Suppressor macrophage (primary cell): ENCODE data around the gene ROM1.

Source experiments
- DNase-seq, 4 experiments: peaks; one replicate each; pipeline ENCODE4 v3.0.0-alpha.2; 2020 to 2022

The ROM1 gene

DNA sequence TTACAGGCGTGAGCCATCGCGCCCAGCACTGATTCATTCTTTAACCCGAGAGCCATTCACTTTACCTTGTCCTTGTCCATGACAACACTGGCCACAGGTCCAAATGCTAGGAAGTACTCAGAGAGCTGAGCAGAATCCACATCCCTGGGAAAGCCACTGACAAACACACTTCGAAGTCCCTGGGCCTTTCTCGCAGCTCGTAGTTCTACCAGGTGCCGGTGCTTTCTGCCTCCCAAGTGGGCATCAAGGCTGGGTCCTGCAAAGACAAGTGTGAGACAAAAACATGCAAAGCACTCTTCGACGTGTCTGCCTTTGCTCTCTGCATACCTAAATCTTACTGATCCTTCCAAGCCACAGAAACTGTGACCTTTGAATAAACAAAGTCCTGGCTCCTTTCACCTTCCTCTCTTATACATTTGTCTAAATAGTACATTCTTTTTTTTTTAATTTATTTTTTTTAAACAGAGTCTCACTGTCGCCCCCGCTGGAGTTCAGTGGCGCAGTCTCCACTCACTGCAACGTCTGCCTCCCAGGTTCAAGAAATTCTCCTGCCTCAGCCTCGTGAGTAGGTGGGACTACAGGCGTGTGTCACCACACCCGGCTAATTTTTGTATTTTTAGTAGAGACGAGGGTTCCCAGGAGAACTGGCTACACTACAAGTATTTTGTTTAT is 24.0 kb upstream of the ROM1 start:
- DNase-seq = peak in 3 of 4 experiments; percentile 26 to 33 (median 30)

DNA sequence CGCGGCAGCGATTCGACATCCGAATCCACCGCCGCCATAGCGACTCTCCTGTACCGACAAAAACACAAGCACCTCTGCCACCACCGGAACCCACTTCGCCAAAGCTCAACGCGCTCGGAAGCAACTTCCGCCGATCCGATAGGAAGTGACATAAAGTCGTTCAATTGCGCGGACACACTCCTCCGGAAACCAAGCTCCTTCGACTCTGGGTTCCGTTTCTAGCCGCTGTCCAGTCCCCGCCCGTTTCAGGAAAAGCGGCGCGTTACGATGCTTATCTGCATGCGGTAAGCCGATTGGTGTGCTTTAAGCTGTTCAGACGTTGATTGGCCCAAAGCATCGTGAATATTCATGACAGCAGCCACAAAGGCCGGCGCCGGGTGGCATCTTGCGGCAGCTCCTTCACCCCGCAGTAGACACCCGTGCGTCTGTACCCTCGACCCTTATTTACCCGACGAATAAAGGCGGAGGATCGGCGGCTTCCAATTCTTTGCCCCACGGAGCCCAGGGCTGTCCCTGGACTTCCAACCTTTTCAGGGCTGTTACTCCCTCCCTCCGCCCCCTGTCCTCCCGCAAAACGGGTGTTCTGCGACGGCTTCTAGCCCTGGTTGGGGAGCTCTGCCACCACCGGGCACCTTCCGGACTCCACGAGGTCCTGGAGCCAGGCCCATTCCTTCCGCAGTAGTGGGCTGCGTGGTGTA is 21.5 kb upstream of the ROM1 start, which contains the start of gene TUT1:
Gene TUT1 (minus strand): TSS at position 76 of the 698 bp plus-strand sequence. CDS start 38 bp downstream, at position 38.
- DNase-seq = peak; percentile 98 to 99 (median 98)

GRCh38 chr11:62592146-62592815 is 20.8 kb upstream of the ROM1 start:
- peak in 2 of 4 experiments; percentile 22 to 36 for DNase-seq

DNA sequence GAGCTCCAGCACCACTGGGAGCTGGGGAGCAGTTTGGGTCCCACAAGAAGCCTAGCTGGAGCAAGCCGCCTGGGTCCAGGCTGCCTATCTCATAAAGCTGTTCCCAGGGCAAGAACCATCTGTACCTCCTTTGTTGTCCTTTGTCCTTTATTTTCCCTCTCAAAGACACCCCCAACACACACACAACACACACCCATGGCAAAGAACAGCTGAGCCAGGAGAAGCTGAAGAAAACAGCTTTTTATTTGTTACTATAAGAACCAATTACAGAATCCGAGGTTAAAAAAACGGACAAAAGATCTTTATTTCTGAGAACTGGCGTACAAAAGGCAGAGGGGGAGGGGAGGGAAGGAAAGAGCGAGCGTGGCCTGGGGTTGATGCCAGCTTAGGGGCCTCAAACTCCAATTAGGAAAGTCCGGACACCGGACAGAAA is 20.1 kb upstream of the ROM1 start:
- no peak for DNase-seq

- peak; percentile 89 to 95 (median 92) for DNase-seq
Measured at GRCh38 chr11:62593434-62594044, 19.5 kb upstream of the ROM1 start.

DNA sequence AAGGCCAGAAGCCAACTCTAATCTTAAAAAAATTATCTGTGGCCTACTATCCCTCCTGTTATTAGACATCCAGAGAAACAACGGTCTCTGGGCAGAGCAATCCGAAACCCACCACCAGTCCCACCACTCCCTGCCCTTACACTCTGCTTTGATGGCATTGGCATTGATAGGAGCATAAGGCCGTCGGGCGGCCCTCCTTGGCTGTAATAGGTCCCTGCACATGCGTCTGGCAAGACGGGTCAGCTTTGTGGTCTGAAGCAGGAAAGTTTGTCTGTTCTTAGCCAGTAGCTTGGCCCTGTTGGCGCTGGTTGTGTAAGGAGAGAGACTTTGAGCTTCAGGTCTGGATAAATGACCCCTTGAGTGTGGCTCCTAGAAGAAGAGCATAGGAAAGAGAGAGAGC is 17.9 kb upstream of the ROM1 start:
- no peak for DNase-seq

DNA sequence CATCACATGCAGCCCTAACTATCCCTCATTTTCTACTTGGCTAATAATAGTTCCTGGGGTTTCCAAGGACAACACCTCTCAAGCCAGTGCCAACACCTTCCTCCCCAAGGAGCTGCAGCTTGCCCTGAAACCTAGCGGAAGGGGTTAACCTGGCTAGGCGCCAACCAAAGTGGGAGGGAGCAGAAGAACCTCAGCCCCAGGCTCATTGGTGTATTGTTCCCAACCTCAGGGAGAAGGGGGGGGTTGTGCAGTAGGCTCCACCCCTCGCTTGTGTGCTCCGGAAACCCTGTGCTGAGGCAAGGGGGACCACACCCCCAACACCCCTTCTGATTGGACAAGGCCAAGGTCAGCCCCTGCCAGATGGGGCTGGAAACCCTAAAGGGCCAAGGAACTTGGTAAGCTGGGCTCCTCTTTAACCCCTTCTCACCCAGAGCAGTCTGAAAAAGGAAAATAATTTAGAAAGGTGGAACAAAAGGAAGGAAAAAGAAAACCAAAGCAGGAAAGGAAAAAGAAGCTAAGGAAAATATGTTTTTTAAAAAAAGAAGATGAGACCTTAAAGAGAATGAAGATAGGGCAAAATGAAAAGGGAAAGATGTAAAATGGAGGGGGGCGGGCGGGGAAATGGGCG is 13.9 kb upstream of the ROM1 start:
- peak; percentile 93 to 98 (median 96) for DNase-seq

DNA sequence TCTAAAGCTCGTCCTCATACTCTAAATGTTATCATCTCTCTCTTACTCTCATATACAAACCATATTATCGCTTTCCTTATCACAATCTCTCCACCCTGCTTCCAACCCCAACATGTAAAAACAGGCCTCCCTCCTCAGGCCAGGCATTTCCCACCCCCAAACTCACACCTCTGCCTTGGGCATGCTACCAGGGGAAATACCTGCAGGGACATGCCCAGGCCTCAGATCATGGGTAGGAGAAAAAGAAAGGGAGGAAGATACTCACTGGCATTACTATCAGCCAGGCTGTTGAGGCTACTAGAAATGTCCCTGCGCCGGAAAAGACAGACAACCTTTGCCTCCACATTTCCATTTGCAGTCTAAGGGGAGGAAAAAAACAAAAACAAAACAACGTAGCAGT is 13.2 kb upstream of the ROM1 start:
- DNase-seq = no peak

DNA sequence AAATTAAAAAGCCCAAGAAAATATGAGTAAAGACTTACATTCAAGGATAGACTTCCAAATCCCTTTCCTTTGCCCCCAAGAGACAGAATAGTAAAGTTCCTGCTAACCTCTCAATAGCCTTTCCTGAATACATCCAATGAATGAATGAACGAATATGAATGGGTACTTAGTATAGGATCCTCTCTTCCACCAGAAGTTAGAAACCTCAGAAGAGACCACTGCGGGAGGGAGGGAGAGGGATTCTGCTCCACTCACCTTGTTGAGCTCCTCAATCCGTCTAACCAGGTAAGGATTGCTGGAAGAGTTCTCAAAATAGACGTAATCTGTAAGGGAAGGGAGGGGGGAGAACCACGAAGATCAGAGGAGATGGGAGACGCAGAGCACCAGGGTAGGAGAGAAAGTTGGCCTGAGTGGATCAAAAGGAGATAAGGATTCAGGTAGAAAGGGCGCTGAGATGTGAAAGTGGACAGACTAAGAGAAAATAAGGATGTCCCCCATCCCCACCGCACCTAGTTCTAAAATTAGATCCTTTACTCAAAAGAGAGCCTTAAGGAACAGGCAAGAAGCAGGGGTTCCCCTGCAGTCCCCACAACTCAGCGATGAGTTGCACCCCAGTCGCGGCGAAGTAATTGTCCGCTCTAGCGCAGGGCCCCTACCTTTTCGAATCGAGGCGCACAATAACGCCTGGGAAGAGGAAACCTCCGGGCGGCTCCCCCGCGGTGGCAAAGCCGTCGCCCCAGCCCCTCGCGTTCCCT is 12.5 kb upstream of the ROM1 start:
- DNase-seq = no peak

GRCh38 chr11:62601122-62601371 is 12.0 kb upstream of the ROM1 start:
- peak; percentile 24 to 78 (median 57) for DNase-seq

- DNase-seq = peak; percentile 99
Measured at GRCh38 chr11:62601372-62602140, 11.5 kb upstream of the ROM1 start, which contains the start of gene MTA2. TSS of gene MTA2 (minus strand) at chr11:62601865. CDS start at chr11:62601450, 415 bp downstream.

- DNase-seq = peak in 3 of 4 experiments; percentile 33 to 65 (median 44)
Measured at GRCh38 chr11:62602141-62603071, 10.7 kb upstream of the ROM1 start.

DNA sequence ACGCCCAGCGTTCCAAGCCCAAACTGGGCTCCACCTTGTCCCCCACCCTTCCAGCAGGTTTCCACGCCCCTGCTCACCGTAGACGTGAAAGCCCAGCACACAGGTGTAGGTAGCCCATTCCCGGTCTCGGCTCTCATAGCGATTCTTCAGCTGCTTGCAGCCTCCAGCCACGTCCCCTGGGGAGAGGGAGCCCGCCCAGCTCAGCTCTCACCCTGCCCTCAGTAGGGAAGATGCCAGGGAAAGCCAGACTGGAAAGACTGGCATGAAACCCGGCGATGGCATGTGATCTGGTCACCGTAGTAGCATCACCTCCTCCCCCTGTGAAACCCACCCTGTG is 10.0 kb upstream of the ROM1 start:
- DNase-seq = no peak

GRCh38 chr11:62603776-62604299 is 9.2 kb upstream of the ROM1 start:
- no peak for DNase-seq

- DNase-seq = no peak
Measured at GRCh38 chr11:62604460-62605120, 8.5 kb upstream of the ROM1 start.

DNA sequence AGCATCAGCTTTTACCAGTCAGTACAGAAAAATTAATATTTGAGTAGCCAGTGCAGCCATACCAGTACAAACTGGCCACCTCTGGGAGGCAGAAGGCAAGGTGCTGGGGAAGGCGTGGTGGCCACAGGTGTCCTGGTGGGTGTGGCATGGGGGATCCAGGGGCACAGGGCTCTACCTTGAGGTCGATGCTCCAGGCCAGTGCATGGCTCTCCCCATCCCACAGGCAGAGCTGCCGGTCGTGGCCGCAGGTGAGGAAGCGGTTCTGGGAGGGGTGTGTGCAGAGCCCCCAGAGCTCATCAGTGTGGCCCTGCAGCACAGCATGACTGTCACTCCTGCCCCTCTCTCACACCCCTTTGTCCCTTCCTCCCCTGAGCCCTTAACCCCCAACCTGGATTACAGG is 7.6 kb upstream of the ROM1 start:
- DNase-seq = no peak

GRCh38 chr11:62605902-62606301 is 7.2 kb upstream of the ROM1 start:
- DNase-seq = no peak

DNA sequence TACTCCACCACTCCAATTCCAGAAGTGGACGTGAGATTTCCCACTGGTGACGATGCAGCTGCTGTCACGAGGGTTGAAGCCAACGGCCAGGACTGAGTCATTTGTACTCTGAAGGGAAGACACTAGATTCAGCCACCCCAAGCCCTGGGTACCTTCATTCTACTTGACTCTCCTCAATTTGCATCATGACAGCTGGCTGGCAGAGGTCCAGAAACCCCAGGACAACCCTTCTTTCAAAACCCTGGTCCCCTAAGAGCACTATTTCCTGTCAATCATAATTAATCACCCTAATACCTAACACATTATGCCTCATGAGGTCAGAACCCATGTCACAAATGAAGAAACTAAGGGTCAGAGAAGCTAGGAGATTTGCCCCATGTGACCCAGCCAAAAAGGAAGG is 5.3 kb upstream of the ROM1 start:
- peak; percentile 68 to 71 (median 69) for DNase-seq

DNA sequence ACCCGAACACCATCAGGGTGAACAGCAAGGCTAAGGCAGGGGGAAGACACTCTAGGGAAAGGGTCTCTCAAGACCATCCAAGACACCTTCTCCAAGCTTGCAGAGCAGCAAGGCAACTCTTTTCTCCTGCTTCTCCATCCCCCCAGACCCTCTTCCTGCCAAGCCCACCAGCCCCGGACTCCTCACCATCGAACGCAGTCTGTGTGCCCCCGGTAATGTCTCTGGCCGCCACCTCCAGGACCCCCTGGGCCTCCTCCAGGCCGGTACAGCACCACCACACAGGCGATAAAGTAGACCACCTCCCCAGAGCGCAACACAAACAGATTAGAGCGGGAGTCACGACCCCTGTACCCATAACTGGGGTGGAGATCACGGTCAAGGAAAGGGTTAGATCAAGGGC is 4.3 kb upstream of the ROM1 start:
- no peak for DNase-seq
